Effector CD4-positive, alpha-beta T cell (primary cell): ENCODE data around the gene C1RL.

Experiments
- DNase-seq: peaks from one replicate; pipeline ENCODE4 v3.0.0-alpha.2; 2020

C1RL gene

DNA sequence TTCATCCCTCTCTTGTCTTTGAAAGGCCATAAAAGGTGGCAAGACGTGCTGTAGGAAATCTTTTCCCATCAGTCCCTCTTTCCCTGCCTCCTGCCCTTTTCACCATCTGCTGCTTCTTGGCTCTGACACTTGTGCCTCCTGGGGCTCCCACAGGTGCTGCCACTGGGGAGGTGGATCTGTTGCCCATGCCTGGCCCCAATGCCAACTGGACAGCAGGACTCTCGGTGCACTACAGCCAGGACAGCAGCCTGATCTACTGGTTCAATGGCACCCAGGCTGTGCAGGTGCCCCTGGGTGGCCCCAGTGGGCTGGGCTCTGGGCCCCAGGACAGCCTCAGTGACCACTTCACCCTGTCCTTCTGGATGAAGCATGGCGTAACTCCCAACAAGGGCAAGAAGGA lies 27.7 kb upstream of the C1RL start:
- DNase-seq = no peak

DNA sequence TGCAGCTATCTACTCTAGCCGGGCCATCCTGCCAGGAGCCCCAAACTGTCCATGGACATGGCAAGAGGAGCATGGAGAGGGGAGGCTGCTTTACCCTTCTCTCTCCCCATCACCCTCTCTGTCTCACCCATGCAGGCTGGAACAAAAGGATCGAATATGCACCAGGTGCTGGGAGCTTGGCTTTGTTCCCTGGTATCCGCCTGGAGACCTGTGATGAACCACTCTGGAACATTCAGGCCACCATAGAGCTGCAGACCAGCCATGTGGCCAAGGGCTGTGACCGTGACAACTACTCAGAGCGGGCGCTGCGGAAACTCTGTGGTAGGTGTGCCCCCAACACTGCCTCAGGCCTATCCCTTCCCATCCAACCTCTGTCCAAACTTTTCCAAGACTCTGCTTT lies 27.1 kb upstream of the C1RL start:
- DNase-seq = no peak

DNA sequence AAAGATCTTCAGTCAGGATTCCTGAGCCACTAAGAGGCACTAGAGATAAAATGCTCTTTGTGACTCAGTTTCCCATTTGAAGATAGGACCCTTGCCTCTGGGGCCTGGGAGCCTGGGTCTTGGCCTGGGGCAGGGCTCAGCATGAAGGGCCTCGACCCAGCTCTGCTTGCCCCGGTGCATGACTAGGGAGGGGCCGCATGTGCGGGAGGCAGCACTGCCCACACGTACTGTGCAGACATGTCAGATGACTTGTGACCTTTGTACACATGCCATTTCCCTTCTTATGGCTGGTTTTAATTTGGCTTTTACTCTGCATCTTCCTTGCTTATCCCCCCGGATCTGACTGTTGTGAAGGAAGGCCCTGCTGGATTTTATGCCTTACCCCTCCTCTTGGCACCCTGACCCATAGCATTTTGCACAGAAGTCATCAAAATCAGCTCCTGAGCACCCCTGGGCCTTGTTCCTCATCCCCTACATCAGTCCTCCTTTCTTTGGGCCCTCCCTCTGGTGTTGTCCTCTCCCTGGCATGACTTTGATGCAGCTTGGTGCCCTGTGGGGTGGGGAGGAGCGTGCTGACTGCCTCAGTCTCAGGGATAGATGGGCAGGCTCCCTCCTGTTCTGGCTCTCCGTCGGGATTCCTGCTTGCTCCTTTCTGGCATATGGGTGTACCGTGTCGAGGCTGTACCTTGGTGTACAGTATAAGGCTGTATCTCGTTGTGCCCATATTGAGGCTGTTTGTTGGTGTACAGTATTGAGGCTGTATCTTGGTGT lies 25.6 kb upstream of the C1RL start:
- no peak for DNase-seq

DNA sequence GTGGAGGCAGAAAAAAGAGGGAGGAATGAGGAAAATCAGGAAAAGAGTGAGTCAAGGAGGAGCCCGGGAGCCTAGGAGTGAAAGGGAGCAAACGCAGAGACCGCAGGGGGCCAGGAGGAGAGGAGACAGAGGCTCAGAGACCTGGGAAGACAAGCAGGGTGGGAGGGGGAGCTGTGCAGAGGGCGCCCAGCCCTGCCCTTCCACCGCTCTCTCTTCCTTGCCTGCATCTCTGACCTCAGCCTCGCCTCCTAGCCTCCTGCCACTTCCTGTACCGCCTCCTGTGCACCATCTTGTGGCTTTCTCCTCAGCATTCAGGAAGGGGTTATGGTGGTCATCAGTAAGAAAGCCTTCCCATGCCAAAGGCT lies 22.5 kb upstream of the C1RL start:
- DNase-seq = no peak

DNA sequence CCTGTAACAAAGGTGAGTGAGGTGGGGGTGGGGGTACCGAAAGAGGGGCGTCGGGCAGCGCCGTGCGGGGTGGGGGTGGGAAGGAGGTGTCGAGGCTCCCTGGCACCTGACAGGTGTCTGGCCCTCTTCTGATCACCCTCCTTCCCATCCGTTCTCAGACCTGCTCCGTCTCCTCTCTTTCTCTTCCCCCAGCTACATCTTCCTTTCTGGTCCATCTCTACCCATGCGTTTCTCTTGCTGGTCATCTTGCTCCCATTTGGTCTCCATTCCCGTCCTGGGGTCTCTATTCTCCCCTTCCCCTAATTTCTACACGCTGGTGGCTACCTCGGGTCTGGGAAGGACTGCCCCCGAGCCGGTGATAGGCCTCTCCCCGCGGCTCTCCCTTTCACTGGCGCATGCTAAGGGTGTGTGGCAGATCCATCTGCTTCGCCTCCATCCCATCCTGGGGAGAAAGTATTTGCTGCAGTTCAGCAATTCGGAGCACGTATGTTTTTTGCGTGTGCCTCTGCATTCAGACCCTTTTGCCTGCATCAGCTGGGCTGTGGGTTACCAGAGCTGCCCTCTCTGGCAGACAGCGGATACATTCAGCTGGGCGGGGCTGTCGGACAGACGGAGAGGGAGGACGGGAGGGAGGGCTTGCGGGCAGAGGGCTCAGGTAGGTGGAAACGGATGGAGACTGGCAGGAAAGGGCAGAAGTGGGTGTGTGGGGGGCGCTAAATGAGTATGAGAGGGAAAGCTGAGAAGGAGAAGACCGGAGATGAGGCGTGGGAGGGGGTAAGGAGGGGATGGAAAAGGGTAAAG lies 21.9 kb upstream of the C1RL start:
- peak; percentile 24 for DNase-seq

DNA sequence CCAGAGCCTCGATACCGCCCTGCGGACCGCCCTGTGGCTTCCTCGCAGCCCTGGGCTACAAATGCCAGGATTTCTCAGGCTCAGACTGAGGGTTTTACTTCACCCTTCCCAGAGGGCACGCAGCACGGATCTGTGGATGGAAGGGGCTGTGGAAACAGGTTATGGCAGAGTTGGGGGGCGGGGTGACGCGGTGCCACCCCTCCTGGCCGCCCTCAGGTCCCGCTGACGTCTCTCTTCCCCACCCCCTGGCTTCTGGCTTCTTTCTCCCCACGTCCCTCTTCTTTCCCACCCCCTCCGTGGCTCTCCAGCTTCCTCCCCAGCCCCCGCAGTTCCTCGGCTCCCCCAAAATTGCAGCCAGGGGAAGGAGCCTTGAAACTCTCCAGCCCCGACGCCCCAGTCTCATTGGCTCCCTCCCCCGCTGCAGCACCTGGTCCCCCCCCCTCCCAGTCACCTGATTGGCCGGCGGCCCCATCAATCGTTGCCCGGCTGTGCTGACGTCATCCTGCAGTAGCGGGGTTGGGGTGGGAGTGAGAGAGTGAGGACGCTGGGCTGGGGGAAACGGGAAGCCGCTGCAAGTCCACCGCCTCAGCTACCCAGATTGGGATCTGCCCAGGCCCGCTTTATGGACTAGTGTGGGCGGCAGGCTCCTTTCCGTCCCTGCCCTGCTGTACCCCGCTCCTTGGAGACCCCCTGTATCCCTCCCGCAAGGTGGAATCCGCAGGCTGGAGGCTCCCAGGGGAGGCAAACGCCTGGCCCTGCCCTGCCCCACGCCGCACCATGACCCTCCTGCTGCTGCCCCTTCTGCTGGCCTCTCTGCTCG lies 21.1 kb upstream of the C1RL start, which contains the start of gene CLSTN3:
Gene CLSTN3 (plus strand): TSS at position 500 of the 820 bp plus-strand sequence. CDS start 278 bp downstream, at position 778.
- DNase-seq = peak; percentile 86

DNA sequence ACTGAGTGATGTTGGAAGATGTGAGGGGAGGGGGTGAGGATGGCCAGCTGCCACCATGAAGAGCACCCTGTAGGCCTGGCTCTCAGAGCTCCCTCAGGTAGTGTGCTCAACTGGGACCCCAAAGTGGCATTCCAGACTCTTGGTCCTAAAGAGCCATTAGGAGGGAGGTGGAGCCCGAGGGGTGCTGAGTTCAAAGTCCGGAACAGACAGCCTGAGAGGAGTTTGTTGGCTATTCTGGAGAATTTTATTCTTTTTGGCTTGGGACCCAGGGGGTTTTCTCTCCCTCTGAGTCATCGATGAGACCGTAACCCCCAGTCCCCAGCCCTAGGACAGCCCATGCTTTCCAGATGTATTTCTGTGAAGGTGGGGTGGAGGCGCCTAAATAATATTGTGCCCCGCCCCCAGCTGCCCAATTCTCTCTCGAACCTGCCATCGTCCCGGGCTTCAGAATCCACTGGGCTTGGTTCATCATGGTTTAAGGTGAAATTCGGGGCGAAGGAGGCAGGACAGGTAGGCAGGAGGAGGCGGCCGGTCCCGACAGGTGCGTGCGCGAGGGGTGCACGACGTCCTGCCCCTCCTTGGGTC lies 20.4 kb upstream of the C1RL start:
- DNase-seq = no peak

DNA sequence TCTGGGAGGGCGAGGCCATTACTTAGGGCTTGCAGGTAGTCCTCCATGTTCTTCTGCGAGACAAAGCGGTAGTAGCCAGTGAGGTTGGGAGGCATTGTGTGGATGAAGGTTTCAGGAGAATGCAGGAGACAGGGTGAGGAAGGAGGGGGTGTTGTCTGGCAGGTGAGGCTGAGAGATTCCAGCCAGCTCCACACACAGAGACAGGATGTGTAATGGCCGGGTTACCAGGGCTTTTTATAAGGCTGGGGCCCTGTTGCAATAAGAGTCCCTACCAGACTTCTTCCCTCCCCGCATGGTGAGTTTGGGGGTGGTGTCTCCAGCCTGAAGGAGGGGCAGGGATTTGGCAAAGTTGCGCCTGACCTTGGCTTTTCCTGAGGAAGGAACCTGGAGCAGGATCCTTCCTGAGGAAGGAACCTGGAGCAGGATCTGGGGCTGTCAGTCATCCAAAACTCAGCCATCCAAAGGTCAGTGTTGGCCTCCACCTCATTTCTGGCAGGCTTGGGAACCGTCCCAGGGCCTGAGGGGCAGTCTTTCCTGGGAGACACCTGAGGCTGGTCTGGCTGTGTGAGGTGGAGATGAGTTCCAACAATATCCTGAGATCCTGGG lies 19.8 kb upstream of the C1RL start, which contains the start of gene RBP5:
Gene RBP5 (minus strand): TSS at position 209 of the 606 bp plus-strand sequence. CDS start 114 bp downstream, at position 95.
- no peak for DNase-seq

DNA sequence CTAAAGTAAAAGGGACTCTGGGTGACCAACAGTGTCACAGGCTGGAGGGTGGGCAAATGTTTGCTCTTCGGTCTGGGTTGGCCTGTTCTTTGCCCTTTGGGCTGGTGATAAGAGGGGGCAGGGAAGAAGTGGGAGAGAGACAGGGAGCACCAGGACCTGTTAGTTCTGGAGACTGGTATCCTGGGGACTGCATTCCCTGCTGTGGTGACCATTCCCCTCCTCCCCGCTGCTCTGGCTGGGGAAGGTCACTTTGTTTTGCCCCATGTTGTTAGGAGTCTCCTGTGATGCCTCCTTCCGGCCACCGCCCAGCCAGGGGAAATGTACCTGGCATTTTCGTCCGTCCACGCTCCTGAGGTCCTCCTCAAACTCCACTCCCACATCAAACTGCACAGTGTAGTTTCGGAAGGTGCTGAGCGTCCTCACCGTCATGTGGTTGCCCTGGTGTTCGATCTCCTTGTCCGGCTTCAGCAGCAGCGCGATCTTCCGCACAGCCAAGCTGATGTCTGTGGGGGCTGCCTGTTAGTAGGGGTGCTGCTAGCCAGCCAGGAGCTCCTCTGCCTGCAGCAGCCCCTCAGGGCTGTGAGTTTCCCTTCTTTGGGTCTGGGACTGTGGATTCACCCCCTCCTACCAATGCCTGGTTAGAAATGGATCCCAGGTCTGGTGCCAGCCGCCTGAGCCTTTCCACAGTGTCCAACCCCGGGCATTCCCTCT lies 19.1 kb upstream of the C1RL start:
- no peak for DNase-seq

DNA sequence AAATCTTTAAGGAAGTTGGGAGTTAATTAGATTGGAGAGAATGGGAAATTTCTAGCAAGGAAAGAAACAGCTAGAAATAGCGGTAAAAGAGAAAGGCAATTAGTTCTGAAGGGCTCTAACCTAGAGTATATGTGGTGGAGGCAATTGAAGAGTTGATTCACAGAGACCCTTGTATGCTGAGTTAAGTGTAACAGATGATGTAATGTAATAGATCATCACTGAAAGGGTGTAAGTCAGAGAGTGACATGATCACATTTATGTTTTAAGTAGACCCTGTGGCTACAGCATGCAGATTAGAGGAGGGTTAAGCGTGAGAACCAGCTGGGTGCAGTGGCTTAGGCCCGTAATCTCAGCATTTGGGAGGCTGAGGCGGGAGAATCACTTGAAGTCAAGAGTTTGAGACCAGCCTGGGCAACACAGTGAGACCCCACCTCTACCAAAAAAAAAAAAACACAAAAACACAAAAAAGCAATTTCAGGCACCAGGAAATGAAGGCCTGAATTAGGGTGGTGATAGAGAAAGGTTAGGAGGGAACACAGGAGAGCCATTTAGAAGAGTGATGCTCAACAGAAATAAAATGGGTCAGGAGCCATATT lies 16.7 kb upstream of the C1RL start:
- DNase-seq = no peak

DNA sequence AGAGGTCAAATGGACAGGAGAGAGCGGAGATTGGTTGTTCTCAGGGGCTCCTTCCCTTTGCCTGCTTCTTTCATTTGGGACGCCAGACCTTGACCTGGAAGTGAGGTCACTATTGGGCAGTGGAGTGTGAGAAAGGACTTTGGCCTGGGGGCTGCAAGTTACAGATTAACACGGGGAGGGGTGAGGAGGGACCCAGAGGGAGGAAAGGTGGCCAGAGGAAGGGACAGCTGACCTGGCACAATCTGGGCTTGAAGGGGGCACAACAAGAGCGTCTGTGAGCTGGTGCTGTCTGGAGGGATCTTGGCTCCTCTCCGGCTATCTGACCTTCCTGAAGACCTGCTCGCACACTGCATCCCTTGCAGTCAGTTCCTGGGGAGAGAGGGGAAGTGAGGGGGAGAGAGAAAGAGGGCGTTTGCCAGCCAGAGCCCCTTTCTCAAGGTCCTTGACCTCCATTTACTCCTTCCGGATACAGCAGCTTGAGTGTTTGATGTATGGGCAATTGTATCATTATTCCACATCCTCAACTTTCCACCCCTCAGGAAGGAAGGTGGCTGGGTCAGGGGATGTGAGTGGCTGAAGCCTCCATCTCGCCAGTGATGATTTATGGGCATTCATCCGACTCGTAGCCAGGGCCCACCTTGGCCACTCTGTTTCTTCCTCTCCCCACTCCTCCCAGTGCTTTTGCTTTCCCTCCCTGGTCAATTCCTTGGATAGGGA lies 14.9 kb upstream of the C1RL start:
- no peak for DNase-seq

DNA sequence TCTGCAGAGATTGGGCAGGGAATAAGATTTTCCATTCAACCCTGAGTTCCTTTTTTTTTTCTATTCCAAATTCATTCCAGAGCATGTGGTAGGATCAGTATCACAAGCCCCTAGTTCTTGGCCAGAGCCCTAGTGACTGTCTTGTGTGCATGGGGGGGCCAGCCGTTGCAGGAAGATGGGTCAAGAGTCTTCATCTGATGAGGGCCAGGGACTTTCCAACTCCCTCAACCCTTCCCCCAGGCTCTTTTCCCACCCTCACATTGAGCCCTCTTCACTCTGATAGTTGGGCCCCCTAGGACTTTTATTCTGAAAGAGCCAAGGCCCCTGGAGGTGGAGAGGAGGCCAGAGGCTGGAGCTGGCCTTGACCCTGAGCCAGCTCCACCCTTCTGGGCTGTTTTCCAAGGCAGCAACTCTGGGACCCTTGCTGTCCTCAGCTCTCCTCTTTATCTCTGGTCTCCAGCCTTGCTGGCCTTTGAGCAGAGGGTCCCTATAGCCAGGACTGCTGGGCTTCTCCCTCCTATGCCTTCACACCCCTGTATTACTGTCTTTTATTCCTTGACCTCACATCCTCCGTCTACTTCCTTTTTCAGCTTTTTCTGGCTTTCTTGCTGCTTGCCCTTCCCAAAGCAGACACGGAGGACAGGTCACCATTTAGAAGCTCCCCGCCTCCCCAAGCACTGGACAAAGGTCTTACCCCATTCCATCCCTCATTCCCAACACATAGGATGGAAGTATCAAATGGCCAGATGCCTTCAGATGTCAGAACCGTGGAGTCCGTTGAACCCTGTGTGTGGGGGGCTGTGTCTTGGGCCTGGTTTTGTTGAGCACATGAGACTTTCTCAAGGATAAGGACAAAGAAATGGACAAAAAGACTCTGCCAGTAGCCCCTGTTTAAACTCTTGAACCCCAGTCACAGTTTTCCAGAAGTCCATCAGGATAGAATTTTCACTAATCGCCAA lies 14.1 kb upstream of the C1RL start:
- no peak for DNase-seq

DNA sequence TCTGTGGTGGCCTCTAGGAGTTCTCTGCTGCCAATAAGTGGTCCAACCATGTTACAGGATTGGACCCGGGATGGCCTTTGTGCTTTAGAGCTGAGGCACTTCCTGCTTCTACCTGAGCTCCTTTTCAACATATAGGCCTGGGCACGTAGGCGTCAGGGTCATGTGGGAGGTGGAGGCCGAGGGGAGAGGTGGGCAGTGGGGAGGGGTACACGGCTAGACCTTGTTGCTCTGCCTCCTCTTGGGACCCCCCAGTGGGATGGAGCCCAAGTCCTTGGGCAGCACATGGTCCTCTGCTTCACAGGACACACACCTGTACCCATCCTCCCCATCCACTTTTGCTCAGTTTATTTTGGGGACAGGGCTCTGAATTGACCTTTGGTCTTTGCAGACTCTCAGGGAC lies 12.3 kb upstream of the C1RL start:
- DNase-seq = no peak

DNA sequence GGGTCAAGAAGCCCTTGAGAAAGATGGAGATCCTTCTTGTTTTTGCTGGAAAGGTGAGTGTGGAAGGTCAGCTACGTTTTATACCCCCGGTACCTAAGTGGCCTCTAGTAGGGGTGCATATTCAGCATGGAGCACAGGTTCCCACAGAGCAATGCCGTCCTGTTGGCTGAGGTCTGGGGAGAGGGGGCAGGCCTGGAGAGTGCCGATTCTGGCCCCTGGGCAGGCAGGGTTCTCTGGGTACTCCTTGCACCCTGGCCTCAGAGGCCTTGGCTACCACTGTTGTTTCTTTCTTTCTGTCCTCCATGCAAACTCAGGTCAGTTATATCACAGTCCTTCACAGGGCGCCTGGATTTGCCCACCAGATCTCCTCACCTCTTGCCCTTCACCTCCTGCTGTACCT lies 11.2 kb upstream of the C1RL start:
- no peak for DNase-seq

DNA sequence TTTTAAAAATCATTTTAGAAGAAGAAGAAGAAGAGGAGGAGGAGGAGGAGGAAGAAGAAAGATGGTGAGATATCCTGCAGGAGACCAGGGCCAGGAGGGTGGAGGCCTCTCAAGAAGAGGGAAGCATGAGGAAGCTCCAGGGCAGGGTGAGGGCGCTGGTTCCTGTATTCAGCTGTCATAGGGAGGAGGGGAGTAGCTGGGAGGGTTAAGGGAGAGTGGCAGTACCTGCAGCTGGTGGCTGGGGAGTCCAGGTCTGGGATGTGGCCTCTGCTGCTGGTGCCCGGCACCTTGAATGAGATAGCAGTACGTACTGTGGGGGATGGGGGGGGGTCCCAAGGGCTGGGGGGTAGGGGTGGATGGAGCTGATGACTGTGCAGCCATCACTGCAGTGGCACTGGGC lies 9.9 kb upstream of the C1RL start:
- no peak for DNase-seq

DNA sequence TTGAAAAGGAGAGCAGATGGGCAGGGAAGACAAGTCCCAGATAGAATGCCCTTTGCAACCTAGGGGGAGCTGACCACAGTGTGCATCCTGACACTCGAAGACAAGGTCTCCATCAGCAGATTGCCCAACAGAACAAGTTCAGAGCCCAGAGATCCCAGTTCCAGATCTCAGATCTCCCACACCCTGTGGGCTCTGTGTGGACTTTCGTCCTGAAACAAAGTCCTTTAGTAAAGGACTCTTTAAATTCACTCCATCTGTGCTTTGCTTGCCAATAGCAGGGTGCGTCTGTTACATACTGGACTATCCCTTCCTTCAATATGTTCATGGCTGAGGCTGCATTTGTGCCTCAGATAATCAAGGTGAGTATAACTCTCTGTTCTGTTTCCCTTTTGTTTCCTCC lies 8.7 kb upstream of the C1RL start:
- no peak for DNase-seq

DNA sequence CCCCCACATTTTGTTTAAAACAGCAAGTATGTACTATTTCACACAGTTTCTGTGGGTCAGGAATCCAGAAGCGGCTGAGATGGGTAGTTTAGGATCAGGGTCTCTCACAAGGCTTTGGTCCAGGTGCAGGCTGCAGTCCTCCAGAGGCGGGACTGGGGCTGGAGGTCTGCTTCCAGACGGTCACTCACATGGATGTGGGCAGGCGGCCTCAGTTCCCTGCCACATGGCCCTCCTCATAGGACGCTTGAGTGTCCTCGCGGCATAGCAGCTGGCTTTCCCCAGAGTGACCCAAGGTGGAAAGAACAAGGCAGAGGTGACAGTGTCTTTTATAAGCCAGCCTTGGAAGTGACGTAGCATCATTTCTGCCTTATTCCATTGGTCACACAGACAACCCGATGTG lies 7.9 kb upstream of the C1RL start:
- no peak for DNase-seq

DNA sequence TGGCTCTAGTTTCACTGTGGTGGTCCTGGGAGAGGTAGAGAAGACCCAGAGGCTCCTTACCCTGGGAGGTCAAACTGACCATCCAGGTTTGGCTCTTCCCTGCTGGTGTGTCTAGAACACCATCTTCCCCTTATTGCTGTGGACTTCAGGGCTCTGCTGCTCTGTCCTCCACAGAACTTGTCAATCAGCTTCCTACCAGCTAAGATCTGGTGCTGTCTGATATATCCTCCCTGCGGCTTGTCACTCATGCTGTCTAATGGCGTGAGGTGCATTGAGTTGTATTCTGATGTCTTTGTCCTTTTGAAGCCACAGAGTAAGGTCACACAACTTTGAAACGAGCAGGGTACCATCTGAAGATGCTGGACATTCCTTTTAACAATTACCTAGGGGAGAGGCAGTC lies 7.2 kb upstream of the C1RL start:
- DNase-seq = no peak

DNA sequence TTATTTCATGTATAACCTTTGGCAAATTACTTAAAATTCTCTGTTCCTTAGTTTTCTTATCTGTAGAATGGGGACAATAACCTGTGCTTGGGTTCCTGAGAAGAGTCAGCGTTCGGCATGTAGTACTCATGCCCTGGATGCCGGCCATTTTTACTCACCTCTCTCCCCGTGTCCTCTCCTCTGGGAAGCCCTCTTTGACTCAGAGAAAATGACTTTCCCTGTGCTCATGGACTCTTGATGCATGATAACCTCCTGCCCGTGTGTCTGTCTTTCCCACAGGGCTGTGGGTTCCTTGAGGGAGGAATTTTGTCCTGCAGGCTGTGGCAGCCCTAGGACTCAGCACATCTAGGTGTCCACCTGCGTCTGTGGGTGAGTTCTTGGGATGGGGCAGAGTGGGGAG lies 5.8 kb upstream of the C1RL start:
- no peak for DNase-seq

DNA sequence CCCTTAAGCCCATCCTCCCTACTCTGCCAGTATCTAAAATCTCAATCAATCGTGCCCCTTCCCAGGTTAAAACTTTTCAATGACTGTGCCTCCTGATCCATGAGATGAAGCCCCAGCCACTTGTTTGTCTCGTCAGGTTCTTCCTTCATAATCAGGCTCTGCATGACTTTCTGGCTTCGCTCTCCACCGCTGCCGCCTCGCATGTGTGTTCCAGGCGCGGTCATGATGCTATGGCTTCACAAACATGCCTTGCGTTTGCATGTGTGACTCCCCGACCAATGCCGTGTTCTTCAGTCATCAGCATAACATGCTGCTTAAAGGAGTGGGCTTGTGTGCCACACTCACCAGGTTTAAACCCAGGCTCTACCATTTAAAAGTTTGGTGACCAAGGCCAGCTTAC lies 5.0 kb upstream of the C1RL start:
- DNase-seq = no peak
